GM19193 (cell line): ENCODE results near the gene PRKCA.

ENCODE experiments used
- POLR2A ChIP-seq: IDR thresholded peaks from 4 replicates; pipeline ENCODE4 v1.6.1; 2011; ENCODE audit not compliant: insufficient read depth, insufficient read length; ENCODE audit errors: extremely low read depth

PRKCA gene

GRCh38 chr17:66562119-66562518 is 259.7 kb downstream of the PRKCA start:
- no peak for TF ChIP-seq POLR2A

- no peak for TF ChIP-seq POLR2A
Measured at GRCh38 chr17:66564992-66565465, 262.6 kb downstream of the PRKCA start.

DNA sequence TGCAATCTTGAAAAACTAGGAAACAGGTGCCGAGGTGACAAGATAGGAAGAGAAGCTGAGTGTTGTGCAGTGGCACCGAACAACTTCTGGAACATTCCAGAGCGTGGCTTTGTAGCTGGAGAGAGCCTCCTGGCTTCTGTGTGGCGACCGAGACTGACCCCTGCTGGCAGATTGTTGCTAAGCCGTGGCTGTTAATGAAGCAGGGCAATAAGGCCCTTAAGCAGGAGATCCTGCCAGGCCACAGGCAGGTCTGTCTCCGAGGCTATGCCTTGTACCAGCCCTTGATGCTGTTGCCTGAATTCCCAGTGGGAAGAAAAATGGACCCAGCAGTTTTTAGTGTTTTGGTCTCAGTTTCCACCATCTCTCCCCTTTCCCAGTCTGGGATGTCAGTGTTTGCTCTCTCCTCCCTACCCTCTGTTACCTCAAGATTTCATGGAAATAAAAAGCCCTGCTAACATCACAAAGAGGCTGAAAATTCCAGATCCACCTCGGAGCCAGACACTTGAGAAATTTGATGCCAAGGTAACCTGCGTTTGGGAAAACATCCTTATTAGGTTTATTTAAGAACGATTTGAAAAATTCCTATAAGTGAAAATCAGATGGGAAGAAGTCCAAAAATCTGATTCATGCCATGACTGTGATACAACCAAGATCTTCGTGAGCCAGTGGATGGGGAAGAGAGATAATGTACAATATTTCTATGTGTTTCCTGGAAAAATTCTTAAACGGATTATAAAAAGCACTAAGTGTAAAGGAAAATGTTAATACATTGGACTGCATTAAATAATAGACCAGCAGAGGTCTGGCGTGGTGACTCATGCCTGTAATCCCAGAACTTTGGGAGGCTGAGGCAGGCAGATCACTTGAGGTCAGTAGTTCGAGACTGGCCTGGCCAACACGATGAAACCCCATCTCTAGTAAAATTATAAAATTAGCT is 265.1 kb downstream of the PRKCA start:
- no peak for TF ChIP-seq POLR2A

DNA sequence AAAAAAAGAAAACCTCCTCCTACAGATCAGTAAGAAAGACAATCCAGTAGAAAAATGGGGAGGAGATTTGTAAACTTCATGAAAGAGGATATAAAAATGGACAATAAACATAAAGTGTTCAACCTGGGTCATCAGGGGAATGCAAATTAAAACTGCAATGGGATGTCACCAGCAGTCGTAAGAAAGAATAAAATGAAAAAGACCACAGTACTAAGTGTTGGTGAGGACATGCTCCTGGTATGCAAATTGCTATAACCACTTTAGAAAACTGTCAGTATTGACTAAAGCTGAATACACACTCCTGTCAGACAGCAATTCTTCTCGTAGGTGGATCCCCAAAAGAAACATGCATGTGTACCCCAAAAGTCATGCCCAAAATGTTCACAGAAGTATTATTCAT is 267.2 kb downstream of the PRKCA start:
- no peak for TF ChIP-seq POLR2A

- no peak for TF ChIP-seq POLR2A
Measured at GRCh38 chr17:66570447-66571195, 268.2 kb downstream of the PRKCA start.

- no peak for TF ChIP-seq POLR2A
Measured at GRCh38 chr17:66571745-66572144, 269.3 kb downstream of the PRKCA start.

DNA sequence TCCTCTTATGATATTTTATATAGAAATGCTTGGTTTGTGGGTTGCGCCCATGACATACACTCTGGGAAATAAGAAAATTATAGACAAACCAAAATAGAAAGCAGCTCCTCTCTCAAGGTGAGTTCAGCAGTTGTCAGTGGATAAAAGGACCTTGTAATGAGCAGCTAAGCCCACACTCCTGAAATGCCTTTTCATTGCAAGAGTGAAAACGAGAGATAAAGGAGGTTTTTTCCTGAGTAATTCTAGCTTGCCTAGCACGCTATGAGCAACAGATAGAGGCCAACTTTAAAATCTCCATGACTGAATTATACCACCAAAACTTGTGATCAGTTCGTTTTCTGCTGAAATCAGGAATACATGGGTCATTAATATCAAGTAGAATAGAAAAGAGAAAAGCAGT is 270.7 kb downstream of the PRKCA start:
- TF ChIP-seq POLR2A = no peak

DNA sequence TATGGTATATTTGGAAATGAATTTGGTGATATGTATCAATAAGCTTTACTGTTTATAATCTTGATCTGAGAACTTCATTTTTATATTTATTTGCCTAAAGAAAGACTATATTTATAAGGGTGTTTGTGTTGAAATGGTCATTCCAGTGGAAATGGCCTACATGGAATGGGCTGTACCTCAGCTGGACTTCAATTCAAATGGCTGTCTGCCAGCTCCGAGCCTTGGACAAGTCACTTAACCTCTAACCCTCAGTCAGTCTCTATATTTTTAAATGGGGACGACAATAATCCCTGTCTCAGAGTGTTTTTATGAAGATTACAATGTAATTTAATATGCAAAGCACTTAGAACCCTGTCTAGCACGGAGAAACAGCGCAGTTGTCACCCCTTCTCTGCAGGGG is 271.7 kb downstream of the PRKCA start:
- no peak for TF ChIP-seq POLR2A

GRCh38 chr17:66576473-66576872 is 274.1 kb downstream of the PRKCA start:
- TF ChIP-seq POLR2A = no peak

DNA sequence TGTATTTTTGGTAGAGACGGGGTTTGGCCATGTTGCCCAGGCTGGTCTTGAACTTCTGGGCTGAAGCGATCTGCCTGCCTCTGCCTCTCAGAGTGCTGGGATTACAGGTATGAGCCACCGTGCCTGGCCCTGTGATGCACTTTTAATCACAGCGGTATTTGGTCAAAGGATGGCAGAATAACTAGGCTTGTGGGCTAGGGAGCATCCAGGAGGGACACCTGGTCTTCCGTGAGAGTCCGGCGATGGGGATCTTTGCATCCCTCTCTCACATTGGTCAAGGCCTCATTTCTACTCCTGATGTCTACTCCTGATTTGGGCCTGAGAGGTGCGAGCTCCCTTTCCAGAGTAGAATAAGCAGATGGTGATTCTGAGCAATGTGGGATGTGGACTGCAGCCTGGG is 274.6 kb downstream of the PRKCA start:
- TF ChIP-seq POLR2A = no peak

- no peak for TF ChIP-seq POLR2A
Measured at GRCh38 chr17:66578781-66579489, 276.5 kb downstream of the PRKCA start.

DNA sequence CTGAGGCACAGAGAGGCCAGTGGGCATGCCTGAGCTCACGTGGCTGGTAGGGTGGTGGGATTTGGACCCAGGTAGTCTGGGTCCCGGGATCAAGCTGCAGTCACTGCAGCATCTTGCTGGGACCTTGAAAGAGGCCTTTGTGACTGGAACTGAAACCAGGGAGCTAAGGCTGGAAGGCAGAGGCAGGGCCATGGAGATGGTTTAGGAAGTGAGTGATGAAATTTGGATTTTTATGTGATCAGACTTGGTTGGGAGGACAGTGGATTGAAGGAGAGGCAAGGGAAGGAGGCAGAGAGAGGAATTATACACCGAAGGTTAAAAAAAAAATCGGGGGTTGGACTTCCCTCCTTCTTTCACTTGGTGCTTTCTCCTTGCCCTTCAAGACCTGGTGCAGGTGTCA is 277.1 kb downstream of the PRKCA start:
- no peak for TF ChIP-seq POLR2A

GRCh38 chr17:66580184-66580955 is 278.0 kb downstream of the PRKCA start:
- no peak for TF ChIP-seq POLR2A

GRCh38 chr17:66580956-66581391 is 278.6 kb downstream of the PRKCA start:
- no peak for TF ChIP-seq POLR2A
